ENCODE measurements around the gene SLC6A11. TPM values are rescaled to one million over a fixed set of nuclear protein-coding genes. Genes with fewer than 3 reads are reported as not detected.

The SLC6A11 gene
- total RNA-seq, 4 donors from 2014 or later, result 1.8 to 7.8 (median 5.3) TPM

GRCh38 chr3:10875914-10876313, 59.9 kb downstream of the SLC6A11 start:
- WGBS, 2 donors, result 48 to 62% methylated on average over 3 of the region's 3 CpGs
- TF ChIP-seq POLR2A (IDR thresholded peaks at IDR 0.05) (no peak), CTCF (IDR thresholded peaks at IDR 0.05) (no peak)
- no peak for DNase-seq (ENCODE audit: low spot score in 2 of 2)
- intact Hi-C loops (cut with DNase I; ENCODE audit: low total_unique reads), result loop anchor here (10.0 kb wide), 1 partner anchor 1869 kb away; no protein-coding TSS in a partner anchor
- no peak overlapping the region for H3K4me3 ChIP-seq (ENCODE audit: low read depth, poor library complexity, severe bottlenecking)

GRCh38 chr3:10876661-10877060, 60.6 kb downstream of the SLC6A11 start:
- intact Hi-C loops (cut with DNase I; ENCODE audit: low total_unique reads), result loop anchor here (10.0 kb wide), 1 partner anchor 1868 kb away; no protein-coding TSS in a partner anchor
- WGBS, 2 donors, result 34 to 59% methylated on average over 4 of the region's 4 CpGs
- no peak for DNase-seq (ENCODE audit: low spot score in 2 of 2)
- no peak for TF ChIP-seq POLR2A (IDR thresholded peaks at IDR 0.05)
- no peak overlapping the region for H3K4me3 ChIP-seq (ENCODE audit: low read depth, poor library complexity, severe bottlenecking)

GRCh38 chr3:10882851-10883250, 66.8 kb downstream of the SLC6A11 start:
- 50 to 53% methylated on average over 14 of the region's 14 CpGs for WGBS, 2 donors
- intact Hi-C loops (cut with DNase I; ENCODE audit: low total_unique reads), result no loop called here
- no peak overlapping the region for H3K4me3 ChIP-seq (ENCODE audit: low read depth, poor library complexity, severe bottlenecking)
- no peak for DNase-seq (ENCODE audit: low spot score in 2 of 2)
- no peak for TF ChIP-seq CTCF (IDR thresholded peaks at IDR 0.05)
- no peak for TF ChIP-seq POLR2A (IDR thresholded peaks at IDR 0.05)

- no peak for TF ChIP-seq CTCF (IDR thresholded peaks at IDR 0.05)
- TF ChIP-seq POLR2A (IDR thresholded peaks at IDR 0.05), result no peak
- DNase-seq (ENCODE audit: low spot score in 2 of 2), result no peak
- intact Hi-C loops (cut with DNase I; ENCODE audit: low total_unique reads), result no loop called here
- no peak overlapping the region for H3K4me3 ChIP-seq (ENCODE audit: low read depth, poor library complexity, severe bottlenecking)
- 69 to 76% methylated on average over 7 of the region's 7 CpGs for WGBS, 2 donors
Observed at GRCh38 chr3:10883478-10884234, 67.6 kb downstream of the SLC6A11 start.

GRCh38 chr3:10887015-10887414, 71.0 kb downstream of the SLC6A11 start:
- intact Hi-C loops (cut with DNase I; ENCODE audit: low total_unique reads), result no loop called here
- DNase-seq (ENCODE audit: low spot score in 2 of 2), result no peak
- no peak overlapping the region for H3K4me3 ChIP-seq (ENCODE audit: low read depth, poor library complexity, severe bottlenecking)
- TF ChIP-seq POLR2A (IDR thresholded peaks at IDR 0.05), result no peak
- TF ChIP-seq CTCF (IDR thresholded peaks at IDR 0.05), result no peak
- 85 to 86% methylated on average over 1 of the region's 1 CpG for WGBS, 2 donors

- TF ChIP-seq POLR2A (IDR thresholded peaks at IDR 0.05) (no peak), CTCF (IDR thresholded peaks at IDR 0.05) (no peak)
- 62 to 70% methylated on average over 3 of the region's 3 CpGs for WGBS, 2 donors
- intact Hi-C loops (cut with DNase I; ENCODE audit: low total_unique reads), result no loop called here
- no peak overlapping the region for H3K4me3 ChIP-seq (ENCODE audit: low read depth, poor library complexity, severe bottlenecking)
- no peak for DNase-seq (ENCODE audit: low spot score in 2 of 2)
Observed at GRCh38 chr3:10888518-10889090, 72.6 kb downstream of the SLC6A11 start.

All from lower leg skin (tissue), 4 donors.